Immature natural killer cell (primary cell): ENCODE data around the gene CDC42EP2. TPM values are rescaled to one million over a fixed set of nuclear protein-coding genes. Genes with fewer than 3 reads are reported as not detected.
A peak's percentile ranks its signal among the peaks of the same experiment; 100 is the strongest.
"Not testable (repeated sequence)": the region's sequence is repeated elsewhere in the genome, so short reads cannot be mapped to it uniquely, and the experiment has no call there.

Source experiments
- DNase-seq, 3 donors: peaks; one replicate each; pipeline ENCODE4 v3.0.0; 2022; ENCODE audit warnings: mixed read lengths in 1 of 3
- H3K27ac Mint-ChIP-seq, 6 donors: one replicate each; pipeline ENCODE4 v1.8.0; 2020; ENCODE audit warnings: mixed read lengths in 6 of 6, mild to moderate bottlenecking in 5 of 6, inconsistent platforms in 4 of 6, moderate library complexity in 3 of 6
- H3K27me3 Mint-ChIP-seq, 3 donors: one replicate each; pipeline ENCODE4 v1.8.0; 2020 to 2021; ENCODE audit warnings: low read depth in 3 of 3, mild to moderate bottlenecking in 3 of 3, mixed read lengths in 3 of 3, moderate library complexity in 3 of 3, inconsistent platforms in 1 of 3
- H3K36me3 Mint-ChIP-seq, 3 donors: one replicate each; pipeline ENCODE4 v1.8.0; 2020; ENCODE audit warnings: mixed read lengths in 3 of 3, inconsistent platforms in 2 of 3, mild to moderate bottlenecking in 2 of 3
- H3K4me1 Mint-ChIP-seq, 2 donors: one replicate each; pipeline ENCODE4 v1.8.0; 2020; ENCODE audit warnings: inconsistent platforms in 2 of 2, mild to moderate bottlenecking in 2 of 2, mixed read lengths in 2 of 2, moderate library complexity in 1 of 2
- H3K4me3 Mint-ChIP-seq, 5 donors: one replicate each; pipeline ENCODE4 v1.8.0; 2020; ENCODE audit warnings: mild to moderate bottlenecking in 5 of 5, mixed read lengths in 5 of 5, inconsistent platforms in 3 of 5, moderate library complexity in 3 of 5
- H3K9me3 Mint-ChIP-seq, 6 donors: one replicate each; pipeline ENCODE4 v1.8.0; 2020; ENCODE audit warnings: mild to moderate bottlenecking in 6 of 6, mixed read lengths in 6 of 6, inconsistent platforms in 4 of 6, moderate library complexity in 3 of 6
- polyA plus RNA-seq, 3 donors: library from polyadenylated mRNA; unstranded; fragments of 300-500 nt; fragmentation: Illumina TruSeq; gene quantifications; one replicate each; pipeline ENCODE4 v1.2.3, GENCODE V29; 2021

CDC42EP2 gene
- polyA plus RNA-seq, 3 donors from 2014 or later: not detected

DNA sequence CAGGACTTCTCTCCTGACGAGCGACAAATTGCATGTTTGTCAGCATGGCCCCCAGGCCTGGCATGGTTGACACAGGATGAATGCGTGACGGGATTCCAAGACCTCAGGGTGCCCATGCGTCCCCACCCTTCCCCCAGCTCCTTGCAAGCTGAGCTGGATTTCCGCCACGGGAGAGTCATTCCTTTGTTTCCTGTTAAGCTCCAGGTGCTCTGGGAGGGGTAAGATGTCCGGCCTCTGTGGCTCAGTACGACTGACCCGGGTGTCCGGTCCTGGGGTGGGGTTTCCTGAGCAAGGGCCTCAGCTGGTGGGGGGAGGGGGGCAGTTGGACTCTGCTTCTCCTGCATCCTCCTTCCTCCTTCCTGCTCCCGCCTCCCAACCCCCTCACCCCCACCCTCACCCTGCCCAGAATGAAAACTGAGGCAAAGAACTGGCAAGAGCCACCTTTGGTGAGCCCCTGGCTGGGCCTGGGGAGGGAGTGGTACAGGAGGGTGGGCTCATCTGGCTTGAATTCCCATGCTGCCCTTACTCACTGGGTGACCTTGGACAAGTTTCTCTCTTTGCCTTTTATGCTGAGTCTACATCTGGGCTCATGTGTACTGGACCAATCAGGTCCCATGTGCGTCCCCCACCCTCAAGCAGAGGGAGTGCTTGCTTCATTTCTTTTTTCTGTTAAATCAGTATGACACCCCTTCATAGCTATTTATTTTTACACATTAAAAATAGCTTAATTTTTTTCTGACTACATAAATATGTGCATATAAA, 2.5 kb downstream of the CDC42EP2 start:
- Mint-ChIP-seq H3K4me1 (peaks cover 5 to 7% of the 10 kb centered on the region in 2 donors), H3K36me3 (no peaks in the 10 kb centered on the region), H3K4me3 (peak overlapping the region in 1 of 5 donors; percentile 42), H3K27ac (no peak overlapping the region), H3K9me3 (no peaks in the 10 kb centered on the region), H3K27me3 (peaks cover 0 to 14% (median 12%) of the 10 kb centered on the region in 3 donors)
- DNase-seq: no peak

DNA sequence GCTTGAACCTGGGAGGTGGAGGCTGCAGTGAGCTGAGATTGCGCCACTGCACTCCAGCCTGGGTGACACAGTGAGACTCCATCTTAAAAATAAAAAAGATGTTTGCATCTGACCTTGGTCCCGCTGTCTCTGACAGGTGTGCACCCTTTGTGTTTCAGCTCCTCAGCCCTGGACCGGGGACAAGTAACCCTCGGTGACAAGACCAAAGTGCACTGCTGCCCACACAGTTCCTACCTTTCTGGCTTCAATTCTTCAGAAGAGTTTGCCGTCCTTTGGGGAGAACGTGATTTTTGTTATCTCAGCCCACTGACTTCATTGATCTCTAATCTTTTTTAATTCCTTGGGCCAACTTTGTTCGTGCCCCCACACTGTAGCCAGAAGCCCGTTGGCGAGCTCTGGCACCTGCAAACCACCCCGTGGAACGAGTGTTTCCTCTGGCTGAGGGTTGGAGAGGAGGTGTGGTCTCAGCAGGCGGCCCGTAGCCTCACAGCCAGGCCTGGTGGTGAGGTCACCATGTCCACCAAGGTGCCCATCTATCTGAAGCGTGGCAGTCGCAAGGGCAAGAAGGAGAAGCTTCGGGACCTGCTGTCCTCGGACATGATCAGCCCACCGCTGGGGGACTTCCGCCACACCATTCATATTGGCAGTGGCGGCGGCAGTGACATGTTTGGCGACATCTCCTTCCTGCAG, 5.9 kb downstream of the CDC42EP2 start:
- Mint-ChIP-seq H3K36me3 (no peaks in the 10 kb centered on the region), H3K9me3 (no peaks in the 10 kb centered on the region), H3K27ac (no peak overlapping the region), H3K4me3 (no peak overlapping the region), H3K27me3 (peaks cover 0 to 14% (median 6%) of the 10 kb centered on the region in 3 donors), H3K4me1 (peaks cover 4 to 5% of the 10 kb centered on the region in 2 donors)
- no peak for DNase-seq

- H3K4me3 Mint-ChIP-seq: no peak overlapping the region
- no peaks in the 10 kb centered on the region for H3K4me1 Mint-ChIP-seq
- no peaks in the 10 kb centered on the region for H3K36me3 Mint-ChIP-seq
- H3K27ac Mint-ChIP-seq: no peak overlapping the region
- no peaks in the 10 kb centered on the region for H3K9me3 Mint-ChIP-seq
- peaks cover 0 to 12% (median 6%) of the 10 kb centered on the region in 3 donors for H3K27me3 Mint-ChIP-seq
- no peak for DNase-seq
Observed at GRCh38 chr11:65321076-65321475, 6.4 kb downstream of the CDC42EP2 start.

DNA sequence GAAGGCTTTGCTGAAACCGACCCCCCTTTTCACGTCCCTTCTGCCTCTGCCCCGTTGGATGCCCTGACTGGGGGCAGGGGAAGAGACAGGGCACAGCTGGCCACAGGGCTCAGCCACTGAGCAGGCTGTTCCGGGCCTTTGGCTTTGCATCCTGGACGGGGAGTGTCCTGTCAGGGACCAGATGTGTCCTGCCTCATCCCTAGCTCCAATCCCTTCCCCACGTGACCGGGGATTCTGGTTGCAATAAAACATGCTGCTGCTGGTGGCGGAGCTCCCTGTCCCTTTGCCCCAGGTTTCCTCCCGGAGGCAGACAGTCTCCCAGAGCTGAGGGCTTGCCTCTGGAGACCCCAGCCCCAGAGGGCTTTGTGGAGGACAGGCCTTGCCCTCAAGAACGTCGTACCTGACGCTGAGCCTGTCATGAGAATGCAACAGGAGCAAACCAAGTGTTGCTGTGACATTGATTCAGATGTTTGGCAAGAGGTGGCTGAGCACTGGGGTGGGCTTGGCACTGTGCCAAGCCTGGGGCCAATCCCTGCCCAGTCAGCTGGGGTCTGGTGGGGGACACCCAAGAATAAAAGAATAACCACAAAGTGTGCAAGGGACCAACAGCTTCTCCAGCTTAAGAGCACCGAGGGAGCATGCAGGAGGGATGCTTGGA, 7.3 kb downstream of the CDC42EP2 start:
- H3K27ac Mint-ChIP-seq: no peak overlapping the region
- no peak for DNase-seq
- no peaks in the 10 kb centered on the region for H3K36me3 Mint-ChIP-seq
- H3K4me3 Mint-ChIP-seq: no peak overlapping the region
- H3K4me1 Mint-ChIP-seq: no peaks in the 10 kb centered on the region
- peaks cover 0 to 12% (median 6%) of the 10 kb centered on the region in 3 donors for H3K27me3 Mint-ChIP-seq
- no peaks in the 10 kb centered on the region for H3K9me3 Mint-ChIP-seq

GRCh38 chr11:65323813-65324212, 9.1 kb downstream of the CDC42EP2 start:
- H3K27ac Mint-ChIP-seq: no peak overlapping the region
- no peak for DNase-seq
- H3K4me3 Mint-ChIP-seq: no peak overlapping the region
- H3K4me1 Mint-ChIP-seq: no peaks in the 10 kb centered on the region
- H3K27me3 Mint-ChIP-seq: peaks cover 0 to 12% (median 6%) of the 10 kb centered on the region in 3 donors
- H3K9me3 Mint-ChIP-seq: no peaks in the 10 kb centered on the region
- no peaks in the 10 kb centered on the region for H3K36me3 Mint-ChIP-seq

DNA sequence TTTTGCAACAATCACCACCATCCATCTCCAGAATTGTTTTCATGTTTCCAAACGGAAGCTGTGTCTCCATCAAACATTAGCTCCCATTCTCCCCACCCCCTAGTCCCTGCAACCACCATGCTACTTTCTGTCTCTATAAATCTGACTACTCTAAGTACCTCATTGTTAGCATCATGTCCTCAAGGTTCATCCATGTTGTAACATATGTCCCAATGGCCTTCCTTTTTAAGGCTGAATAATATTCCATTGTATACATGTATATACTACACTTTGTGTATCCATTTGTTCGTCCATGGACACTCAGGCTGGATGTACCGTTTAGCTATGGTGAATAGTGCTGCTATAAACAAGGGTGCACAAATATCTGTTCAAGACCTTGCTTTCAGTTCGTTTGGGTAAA, 10.8 kb downstream of the CDC42EP2 start:
- Mint-ChIP-seq H3K27ac (no peak overlapping the region), H3K9me3 (no peaks in the 10 kb centered on the region), H3K36me3 (no peaks in the 10 kb centered on the region), H3K27me3 (peaks cover 0 to 8% (median 3%) of the 10 kb centered on the region in 3 donors), H3K4me3 (no peak overlapping the region), H3K4me1 (peaks cover 4 to 6% of the 10 kb centered on the region in 2 donors)
- DNase-seq: no peak

DNA sequence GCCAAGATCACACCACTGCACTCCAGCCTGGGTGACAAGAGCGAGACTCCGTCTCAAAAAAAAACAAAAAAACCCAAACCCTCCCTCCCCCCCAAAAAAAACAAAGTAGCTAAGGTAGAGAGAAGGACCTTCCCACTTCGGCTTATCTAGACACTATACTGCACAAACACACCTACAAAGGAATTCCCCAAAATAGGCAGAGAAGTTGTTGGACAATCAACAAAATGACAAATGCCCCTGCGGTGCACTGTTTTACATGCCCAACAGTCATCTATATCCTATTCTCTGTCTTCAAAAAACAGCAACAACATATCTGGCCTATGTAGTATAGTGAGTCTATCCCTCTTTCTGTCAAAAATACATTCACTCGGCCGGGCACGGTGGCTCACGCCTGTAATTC, 12.4 kb downstream of the CDC42EP2 start:
- H3K27me3 Mint-ChIP-seq: peaks cover 0 to 4% (median 3%) of the 10 kb centered on the region in 3 donors
- no peak for DNase-seq
- no peaks in the 10 kb centered on the region for H3K9me3 Mint-ChIP-seq
- H3K36me3 Mint-ChIP-seq: no peaks in the 10 kb centered on the region
- no peak overlapping the region for H3K27ac Mint-ChIP-seq
- no peak overlapping the region for H3K4me3 Mint-ChIP-seq
- H3K4me1 Mint-ChIP-seq: peaks cover 4 to 6% of the 10 kb centered on the region in 2 donors

- Mint-ChIP-seq H3K27ac (peak overlapping the region in 1 of 6 donors; percentile 41), H3K4me3 (no peak overlapping the region), H3K4me1 (peaks cover 12 to 15% of the 10 kb centered on the region in 2 donors), H3K9me3 (no peaks in the 10 kb centered on the region), H3K27me3 (peaks cover 0 to 6% (median 0%) of the 10 kb centered on the region in 3 donors), H3K36me3 (no peaks in the 10 kb centered on the region)
- no peak for DNase-seq
Observed at GRCh38 chr11:65329478-65329877, 14.8 kb downstream of the CDC42EP2 start.

DNA sequence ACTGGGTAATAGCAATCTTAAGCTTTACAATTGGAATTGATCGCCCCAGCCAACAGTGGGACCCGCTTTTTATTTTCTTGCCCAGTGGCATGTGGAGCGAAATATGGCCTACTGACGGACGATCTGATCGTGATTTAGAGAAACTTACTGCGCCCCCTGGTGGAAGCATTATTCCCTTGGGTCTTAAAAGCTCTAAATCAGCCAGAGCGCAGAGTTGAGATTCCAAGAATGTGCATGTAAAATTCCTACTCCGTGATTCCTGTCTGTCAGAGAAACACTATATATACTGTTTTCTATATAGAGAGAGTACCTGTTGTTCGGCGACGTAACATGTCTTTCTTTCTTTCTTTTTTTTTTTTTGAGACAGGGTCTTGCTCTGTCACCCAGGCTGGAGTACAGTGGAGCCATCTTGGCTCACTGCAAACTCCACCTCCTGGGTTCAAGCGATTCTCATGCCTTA, 15.3 kb downstream of the CDC42EP2 start:
- peak overlapping the region in 1 of 6 donors; percentile 41 for H3K27ac Mint-ChIP-seq
- H3K9me3 Mint-ChIP-seq: no peaks in the 10 kb centered on the region
- no peak overlapping the region for H3K4me3 Mint-ChIP-seq
- H3K27me3 Mint-ChIP-seq: peaks cover 0 to 7% (median 2%) of the 10 kb centered on the region in 3 donors
- no peaks in the 10 kb centered on the region for H3K36me3 Mint-ChIP-seq
- H3K4me1 Mint-ChIP-seq: peaks cover 17 to 20% of the 10 kb centered on the region in 2 donors
- peak; percentile 69 to 77 (median 71) for DNase-seq

DNA sequence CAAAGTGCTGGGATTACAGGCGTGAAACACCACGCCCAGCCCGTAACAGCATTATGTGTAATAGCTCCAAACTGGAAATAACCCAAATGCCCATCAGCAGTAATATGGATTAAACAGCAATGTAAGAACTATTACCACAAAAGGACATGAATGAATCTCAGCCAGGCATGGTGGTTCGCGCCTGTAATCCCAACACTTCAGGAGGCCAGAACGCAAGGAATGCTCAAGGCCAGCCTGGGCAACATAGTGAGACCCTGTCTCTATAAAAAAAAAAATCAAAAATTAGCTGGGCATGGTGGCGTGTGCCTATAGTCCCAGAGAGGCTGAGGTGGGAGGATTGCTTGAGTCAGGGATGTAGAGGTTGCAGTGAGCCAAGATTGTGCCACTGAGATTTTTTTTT, 15.9 kb downstream of the CDC42EP2 start:
- no peak for DNase-seq
- H3K4me3 Mint-ChIP-seq: no peak overlapping the region
- peaks cover 23 to 26% of the 10 kb centered on the region in 2 donors for H3K4me1 Mint-ChIP-seq
- H3K27ac Mint-ChIP-seq: no peak overlapping the region
- peaks cover 0 to 7% (median 2%) of the 10 kb centered on the region in 3 donors for H3K27me3 Mint-ChIP-seq
- no peaks in the 10 kb centered on the region for H3K36me3 Mint-ChIP-seq
- H3K9me3 Mint-ChIP-seq: no peaks in the 10 kb centered on the region

DNA sequence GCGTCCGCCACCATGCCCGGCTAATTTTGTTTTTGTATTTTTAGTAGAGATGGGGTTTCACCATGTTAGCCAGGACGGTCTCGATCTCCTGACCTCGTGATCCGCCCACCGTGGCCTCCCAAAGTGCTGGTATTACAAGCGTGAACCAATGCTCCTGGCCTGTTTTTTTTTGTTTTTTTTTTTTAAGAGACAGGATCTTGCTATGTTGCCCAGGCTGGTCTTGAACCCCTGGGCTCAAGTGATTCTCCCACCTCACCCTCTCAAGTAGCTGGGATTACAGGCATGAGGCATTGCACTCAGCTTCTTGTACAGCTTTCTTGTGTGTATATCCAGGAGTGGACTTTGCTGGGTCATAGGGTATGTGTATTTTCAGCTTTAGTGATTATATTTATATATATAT, 17.9 kb downstream of the CDC42EP2 start:
- not testable (repeated sequence) for DNase-seq, H3K27me3 Mint-ChIP-seq, H3K4me3 Mint-ChIP-seq, H3K27ac Mint-ChIP-seq, H3K36me3 Mint-ChIP-seq, H3K9me3 Mint-ChIP-seq
- H3K4me1 Mint-ChIP-seq: peaks cover 25 to 29% of the 10 kb centered on the region in 2 donors

- H3K4me1 Mint-ChIP-seq: peaks cover 37 to 45% of the 10 kb centered on the region in 2 donors
- H3K36me3 Mint-ChIP-seq: peaks cover 0 to 5% (median 3%) of the 10 kb centered on the region in 3 donors
- H3K27ac Mint-ChIP-seq: peak overlapping the region; percentile 71 to 91 (median 90)
- DNase-seq: no peak
- peak overlapping the region; percentile 87 to 98 (median 93) for H3K4me3 Mint-ChIP-seq
- H3K9me3 Mint-ChIP-seq: no peaks in the 10 kb centered on the region
- peaks cover 0 to 7% (median 4%) of the 10 kb centered on the region in 3 donors for H3K27me3 Mint-ChIP-seq
Observed at GRCh38 chr11:65334696-65335295, 20.1 kb downstream of the CDC42EP2 start.

- H3K4me1 Mint-ChIP-seq: peaks cover 33 to 44% of the 10 kb centered on the region in 2 donors
- no peaks in the 10 kb centered on the region for H3K9me3 Mint-ChIP-seq
- peak overlapping the region in 2 of 6 donors; percentile 13 to 23 for H3K27ac Mint-ChIP-seq
- H3K27me3 Mint-ChIP-seq: peaks cover 0 to 6% (median 4%) of the 10 kb centered on the region in 3 donors
- no peak overlapping the region for H3K4me3 Mint-ChIP-seq
- no peak for DNase-seq
- H3K36me3 Mint-ChIP-seq: peaks cover 0 to 23% (median 7%) of the 10 kb centered on the region in 3 donors
Observed at GRCh38 chr11:65338676-65339075, 24.0 kb downstream of the CDC42EP2 start.
